BJ (cell line): ENCODE measurements around the gene BORCS6. TPM values are rescaled to one million over a fixed set of nuclear protein-coding genes. Genes with fewer than 3 reads are reported as not detected.
A peak's percentile ranks its signal among the peaks of the same experiment; 100 is the strongest.

Experiments
- CTCF ChIA-PET: fragments of 350-600 bp; formaldehyde crosslinking; extraction: SDS; loops from one replicate; lab custom pipeline; 2021; ENCODE audit warnings: antibody characterized with exemption, inconsistent platforms; lab: Yijun Ruan, JAX
- POLR2A ChIA-PET: fragments of 300-600 bp; sonication (Branson Sonifier 250); formaldehyde crosslinking; extraction: SDS; loops from one replicate; lab custom pipeline; 2021; ENCODE audit warnings: antibody characterized with exemption; lab: Charles Lee
- DNase-seq: peaks from one replicate; pipeline ENCODE4 v3.0.0-alpha.2; 2011; ENCODE audit warnings: low read depth
- H3K27me3 ChIP-seq: 2 replicates; pipeline ENCODE4 v1.6.0; 2011; ENCODE audit warnings: low read length; ENCODE audit not compliant: control insufficient read depth, insufficient read depth
- H3K36me3 ChIP-seq: 2 replicates; pipeline ENCODE4 v1.5.1; 2011; ENCODE audit warnings: low read length; ENCODE audit not compliant: control insufficient read depth, insufficient read depth
- H3K4me3 ChIP-seq: 2 replicates; pipeline ENCODE4 v1.5.1; 2011; ENCODE audit warnings: low read depth, mild to moderate bottlenecking, control low read depth, low read length
- CTCF ChIP-seq: IDR thresholded peaks from 2 replicates; pipeline ENCODE4 v1.5.1; 2011; ENCODE audit warnings: low read depth, mild to moderate bottlenecking, control low read depth, inconsistent platforms, low read length, moderate library complexity; ENCODE audit not compliant: insufficient read depth
- polyA plus RNA-seq: library from polyadenylated mRNA; depleted of rRNA; stranded (reverse); fragments of >200 nt; gene quantifications from 2 replicates; pipeline ENCODE4 v1.2.3, GENCODE V29; 2011

The BORCS6 gene
- polyA plus RNA-seq, 1 experiment = 4.5 TPM

GRCh38 chr17:8210761-8211458 is 20.9 kb upstream of the BORCS6 start:
- CTCF ChIA-PET = interaction anchor here (0.6 to 1.4 kb wide), 5 partner anchors 9 to 151 kb away, joined by 3 read pairs; no protein-coding TSS in a partner anchor
- TF ChIP-seq CTCF = no peak
- POLR2A ChIA-PET = interaction anchor here (0.7 to 1.0 kb wide), 2 partner anchors 10 to 21 kb away, joined by 6 to 8 read pairs; partner anchors contain the start of gene BORCS6

GRCh38 chr17:8209907-8210760 is 20.2 kb upstream of the BORCS6 start, which contains the start of gene AURKB:
Gene AURKB, minus strand, starts transcription at chr17:8210575. Its CDS starts 351 bp downstream, at chr17:8210224.
- Histone ChIP-seq H3K27me3 (no peaks in the 10 kb centered on the region), H3K4me3 (peak within 1 kb of the TSS; percentile 83), H3K36me3 (no peaks in the 10 kb centered on the region)
- ChIA-PET POLR2A (interaction anchor here (0.7 to 1.0 kb wide), 2 partner anchors 11 to 20 kb away, joined by 6 to 8 read pairs; partner anchors contain the start of gene BORCS6), CTCF (interaction anchor here (0.9 to 1.4 kb wide), 3 partner anchors 83 to 136 kb away, joined by 3 read pairs; no protein-coding TSS in a partner anchor)
- no peak for TF ChIP-seq CTCF
- DNase-seq = peak; percentile 70

More at GRCh38 chr17:8210761-8211458, 20.9 kb upstream of the BORCS6 start:
- no peak for DNase-seq
- Histone ChIP-seq H3K36me3 (no peaks in the 10 kb centered on the region), H3K4me3 (peak overlapping the region; percentile 83), H3K27me3 (no peaks in the 10 kb centered on the region)

- POLR2A ChIA-PET = no interaction called here
- DNase-seq = no peak
- H3K27me3 ChIP-seq = no peaks in the 10 kb centered on the region
- no peak for TF ChIP-seq CTCF
- H3K36me3 ChIP-seq = no peaks in the 10 kb centered on the region
- H3K4me3 ChIP-seq = no peak overlapping the region
- CTCF ChIA-PET = no interaction called here
Observed at GRCh38 chr17:8206536-8206935, 16.6 kb upstream of the BORCS6 start.

- Histone ChIP-seq H3K4me3 (no peak overlapping the region), H3K27me3 (no peaks in the 10 kb centered on the region), H3K36me3 (no peaks in the 10 kb centered on the region)
- no peak for TF ChIP-seq CTCF
- CTCF ChIA-PET = no interaction called here
- no peak for DNase-seq
- POLR2A ChIA-PET = no interaction called here
Observed at GRCh38 chr17:8204761-8205555, 15.0 kb upstream of the BORCS6 start.
